Hindlimb muscle (tissue), 1 donor: Measurements from ENCODE around the gene GLIS2. TPM values are rescaled to one million over a fixed set of nuclear protein-coding genes. Genes with fewer than 3 reads are reported as not detected.

ENCODE experiments used
- DNase-seq: peaks from one replicate; pipeline ENCODE4 v3.0.0-alpha.2; 2013
- polyA plus RNA-seq: library from polyadenylated mRNA; unstranded; fragments of 120-200 nt; gene quantifications from one replicate; pipeline ENCODE4 v1.2.1, GENCODE V29; 2013; ENCODE audit not compliant: insufficient read length

Gene GLIS2
- polyA plus RNA-seq, 1 donor: 25.8 TPM

GRCh38 chr16:4371357-4372000, 55.6 kb downstream of the GLIS2 start, which contains the start of gene VASN:
TSS of gene VASN (plus strand) at chr16:4371848. CDS start at chr16:4380878, 9,030 bp downstream.
- DNase-seq: peak; percentile 84

- DNase-seq: no peak
These were observed 56.2 kb downstream of the GLIS2 start for GRCh38 chr16:4372001-4372577.

- no peak for DNase-seq
These were observed 56.9 kb downstream of the GLIS2 start for GRCh38 chr16:4372578-4373355.

- no peak for DNase-seq
These were observed 57.6 kb downstream of the GLIS2 start for GRCh38 chr16:4373356-4373908.

GRCh38 chr16:4373909-4374742, 58.3 kb downstream of the GLIS2 start:
- peak; percentile 82 for DNase-seq

DNA sequence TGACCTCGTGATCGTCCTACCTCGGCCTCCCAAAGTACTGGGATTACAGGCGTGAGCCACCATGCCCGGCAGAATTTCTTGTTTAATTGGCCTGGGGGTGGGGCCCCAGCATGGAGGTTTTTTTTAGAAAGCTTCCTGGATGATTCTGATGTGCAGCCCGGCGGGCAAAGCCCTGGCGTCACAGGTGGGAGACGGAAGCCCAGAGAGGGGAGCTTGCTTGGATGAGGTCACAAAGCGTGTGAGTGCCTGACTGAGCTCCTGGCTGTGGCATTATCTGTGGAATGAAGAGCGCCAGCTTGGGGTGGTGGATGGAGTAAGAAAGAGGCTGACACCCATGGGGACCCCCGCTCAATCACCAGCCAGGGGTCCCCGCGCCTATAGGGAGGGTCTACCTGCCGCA, 59.9 kb downstream of the GLIS2 start:
- DNase-seq: no peak

DNA sequence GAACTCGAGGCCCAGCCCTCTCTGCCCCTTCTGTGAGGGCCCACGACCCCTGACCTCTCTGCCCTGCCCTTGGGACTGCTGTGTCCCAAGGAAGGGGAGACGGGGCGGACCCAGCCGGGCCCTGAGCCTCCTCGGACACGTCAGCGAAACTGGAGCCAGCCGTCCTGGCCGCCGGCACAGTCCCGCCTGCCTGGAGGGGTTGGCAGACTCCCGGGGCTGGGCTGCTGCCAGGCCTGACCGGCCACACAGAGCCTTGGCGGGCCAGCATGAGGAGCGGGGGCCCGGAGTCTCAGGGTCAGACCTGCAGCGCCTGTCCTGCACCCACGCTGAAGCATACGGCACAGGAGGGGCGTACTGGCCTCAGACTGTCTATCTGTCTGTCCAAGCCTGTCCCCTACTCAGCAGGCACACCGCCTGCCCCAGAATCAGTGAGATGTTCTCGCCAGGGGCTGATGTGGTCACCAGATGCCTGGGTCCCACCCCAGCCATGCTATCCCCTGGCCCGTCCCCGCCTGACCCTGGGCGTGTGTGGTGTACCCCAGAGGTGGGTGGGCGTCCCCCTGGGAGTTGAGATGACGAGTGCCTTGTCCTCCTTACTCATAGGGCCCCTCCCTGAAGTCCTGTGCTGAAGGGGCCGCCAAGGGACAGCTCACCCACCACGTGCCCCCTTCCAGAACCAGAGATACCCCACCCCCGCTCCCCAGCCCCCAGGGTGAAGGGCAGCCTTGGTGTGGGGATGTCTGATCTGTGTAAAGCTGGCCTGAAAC, 60.4 kb downstream of the GLIS2 start:
- peak; percentile 83 for DNase-seq

DNA sequence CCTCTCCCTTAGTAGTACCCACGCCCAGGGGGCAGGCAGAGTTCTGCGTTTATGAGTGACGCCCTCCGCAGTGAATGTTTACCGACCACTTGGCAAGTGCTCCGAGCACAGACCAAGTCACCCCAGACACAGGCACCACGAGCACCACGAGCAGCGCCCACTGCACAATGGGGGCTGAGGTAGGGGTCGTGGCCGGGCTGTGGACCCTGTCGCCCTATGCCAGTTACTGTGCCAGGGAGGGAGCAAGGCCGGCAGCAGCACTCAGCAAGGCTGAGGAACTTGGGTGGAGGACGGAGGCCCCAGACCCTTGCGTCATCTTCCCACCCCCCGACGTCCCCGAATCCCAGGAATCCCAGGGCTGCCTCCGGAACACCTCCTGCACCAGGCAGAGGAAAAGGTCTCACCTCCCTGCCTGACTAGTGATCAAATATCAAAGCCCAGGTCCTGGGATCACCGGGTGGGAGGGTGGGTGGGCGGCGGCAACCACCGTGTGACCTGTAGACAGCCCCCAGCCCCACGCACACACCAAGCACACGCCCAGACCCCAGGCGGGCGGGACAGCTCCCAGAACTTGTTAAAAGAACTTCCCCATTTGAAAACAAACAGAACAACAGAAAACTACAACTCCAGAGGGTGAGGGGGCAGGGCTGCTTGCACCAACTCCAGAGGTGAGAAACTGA, 61.2 kb downstream of the GLIS2 start:
- no peak for DNase-seq

DNA sequence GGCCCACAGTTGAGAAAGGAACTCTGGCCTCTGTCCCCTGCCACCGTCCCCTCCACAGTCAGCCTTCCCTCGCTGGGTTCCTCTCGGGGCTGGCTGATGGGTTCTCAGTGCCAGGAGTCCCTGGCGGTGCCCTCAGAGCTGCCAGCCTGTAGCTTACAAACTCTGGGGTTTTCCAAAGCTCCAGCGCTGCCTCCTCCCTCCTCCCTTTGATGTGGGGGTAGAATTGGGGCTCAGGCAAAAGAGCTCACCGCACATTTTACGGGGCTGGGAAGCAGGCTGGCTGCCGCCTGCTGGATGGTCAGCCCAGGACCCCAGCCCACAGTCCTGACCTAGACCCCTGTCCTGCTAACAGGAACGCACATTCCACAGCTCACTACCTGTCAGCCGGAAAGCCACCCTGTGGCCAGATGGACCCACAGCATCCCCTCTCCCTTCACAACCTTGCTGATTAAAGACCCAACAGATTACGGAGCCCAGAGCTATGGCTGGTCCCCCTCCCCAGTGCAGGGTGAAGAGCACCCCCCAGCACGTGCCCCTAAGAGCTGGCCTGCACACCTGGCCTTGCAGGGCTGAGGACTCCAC, 61.8 kb downstream of the GLIS2 start:
- DNase-seq: no peak

- no peak for DNase-seq
These were observed 62.3 kb downstream of the GLIS2 start for GRCh38 chr16:4378161-4378666.

- DNase-seq: no peak
These were observed 63.3 kb downstream of the GLIS2 start for GRCh38 chr16:4378999-4379690.

DNA sequence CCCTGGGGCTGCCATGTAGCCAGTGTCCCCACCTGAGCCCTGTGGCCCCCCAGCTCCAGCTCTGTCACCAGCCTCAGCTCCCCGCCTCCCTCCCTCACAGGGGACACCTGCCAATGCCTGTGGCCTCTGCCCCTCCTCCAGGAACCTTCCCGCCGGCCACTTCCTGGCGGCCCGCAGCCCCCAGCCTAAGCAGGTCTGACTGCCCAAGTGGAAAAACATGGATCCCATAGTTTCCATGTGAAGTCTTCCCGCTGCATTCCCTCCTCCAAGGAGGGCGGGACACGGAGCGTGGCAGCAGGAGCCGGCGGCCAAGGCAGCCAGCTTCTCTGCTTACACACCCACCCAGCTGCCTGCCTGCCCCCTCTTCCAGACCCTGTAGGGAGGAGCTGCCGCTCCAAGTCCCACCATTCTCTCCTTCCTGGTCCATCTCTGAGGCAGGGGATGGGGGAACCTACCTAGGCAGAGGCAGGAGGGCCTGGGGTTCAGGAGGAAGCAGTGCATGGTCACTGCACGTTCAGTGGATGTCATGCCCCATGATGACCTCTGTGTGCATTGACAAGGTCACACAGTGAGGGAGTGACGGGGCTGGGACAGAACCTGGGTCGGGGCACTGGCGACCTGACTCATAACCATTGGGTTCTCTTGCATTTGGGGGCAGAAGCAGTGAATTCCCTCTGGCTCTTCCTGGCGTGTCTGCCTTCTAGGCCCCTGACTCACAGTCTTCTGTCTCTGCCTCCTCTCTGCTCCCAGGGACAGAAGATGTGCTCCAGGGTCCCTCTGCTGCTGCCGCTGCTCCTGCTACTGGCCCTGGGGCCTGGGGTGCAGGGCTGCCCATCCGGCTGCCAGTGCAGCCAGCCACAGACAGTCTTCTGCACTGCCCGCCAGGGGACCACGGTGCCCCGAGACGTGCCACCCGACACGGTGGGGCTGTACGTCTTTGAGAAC, 64.5 kb downstream of the GLIS2 start:
- DNase-seq: peak; percentile 83

DNA sequence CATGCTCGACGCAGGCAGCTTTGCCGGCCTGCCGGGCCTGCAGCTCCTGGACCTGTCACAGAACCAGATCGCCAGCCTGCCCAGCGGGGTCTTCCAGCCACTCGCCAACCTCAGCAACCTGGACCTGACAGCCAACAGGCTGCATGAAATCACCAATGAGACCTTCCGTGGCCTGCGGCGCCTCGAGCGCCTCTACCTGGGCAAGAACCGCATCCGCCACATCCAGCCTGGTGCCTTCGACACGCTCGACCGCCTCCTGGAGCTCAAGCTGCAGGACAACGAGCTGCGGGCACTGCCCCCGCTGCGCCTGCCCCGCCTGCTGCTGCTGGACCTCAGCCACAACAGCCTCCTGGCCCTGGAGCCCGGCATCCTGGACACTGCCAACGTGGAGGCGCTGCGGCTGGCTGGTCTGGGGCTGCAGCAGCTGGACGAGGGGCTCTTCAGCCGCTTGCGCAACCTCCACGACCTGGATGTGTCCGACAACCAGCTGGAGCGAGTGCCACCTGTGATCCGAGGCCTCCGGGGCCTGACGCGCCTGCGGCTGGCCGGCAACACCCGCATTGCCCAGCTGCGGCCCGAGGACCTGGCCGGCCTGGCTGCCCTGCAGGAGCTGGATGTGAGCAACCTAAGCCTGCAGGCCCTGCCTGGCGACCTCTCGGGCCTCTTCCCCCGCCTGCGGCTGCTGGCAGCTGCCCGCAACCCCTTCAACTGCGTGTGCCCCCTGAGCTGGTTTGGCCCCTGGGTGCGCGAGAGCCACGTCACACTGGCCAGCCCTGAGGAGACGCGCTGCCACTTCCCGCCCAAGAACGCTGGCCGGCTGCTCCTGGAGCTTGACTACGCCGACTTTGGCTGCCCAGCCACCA, 65.4 kb downstream of the GLIS2 start:
- no peak for DNase-seq

- no peak for DNase-seq
These were observed 66.3 kb downstream of the GLIS2 start for GRCh38 chr16:4381935-4382794.

DNA sequence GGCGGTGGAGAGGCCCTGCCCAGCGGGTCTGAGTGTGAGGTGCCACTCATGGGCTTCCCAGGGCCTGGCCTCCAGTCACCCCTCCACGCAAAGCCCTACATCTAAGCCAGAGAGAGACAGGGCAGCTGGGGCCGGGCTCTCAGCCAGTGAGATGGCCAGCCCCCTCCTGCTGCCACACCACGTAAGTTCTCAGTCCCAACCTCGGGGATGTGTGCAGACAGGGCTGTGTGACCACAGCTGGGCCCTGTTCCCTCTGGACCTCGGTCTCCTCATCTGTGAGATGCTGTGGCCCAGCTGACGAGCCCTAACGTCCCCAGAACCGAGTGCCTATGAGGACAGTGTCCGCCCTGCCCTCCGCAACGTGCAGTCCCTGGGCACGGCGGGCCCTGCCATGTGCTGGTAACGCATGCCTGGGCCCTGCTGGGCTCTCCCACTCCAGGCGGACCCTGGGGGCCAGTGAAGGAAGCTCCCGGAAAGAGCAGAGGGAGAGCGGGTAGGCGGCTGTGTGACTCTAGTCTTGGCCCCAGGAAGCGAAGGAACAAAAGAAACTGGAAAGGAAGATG, 67.0 kb downstream of the GLIS2 start:
- no peak for DNase-seq
